HG03520 (cell line): Measurements from ENCODE around the gene TMC8.
"Not testable (repeated sequence)": the region's sequence is repeated elsewhere in the genome, so short reads cannot be mapped to it uniquely, and the experiment has no call there.

Source experiments
- ATAC-seq: cut with Tn5 transposase; IDR thresholded peaks from one replicate; pipeline ENCODE4 v1.9.1; 2021; ENCODE audit warnings: mild to moderate bottlenecking, moderate library complexity; ENCODE audit not compliant: unreplicated experiment

The TMC8 gene

DNA sequence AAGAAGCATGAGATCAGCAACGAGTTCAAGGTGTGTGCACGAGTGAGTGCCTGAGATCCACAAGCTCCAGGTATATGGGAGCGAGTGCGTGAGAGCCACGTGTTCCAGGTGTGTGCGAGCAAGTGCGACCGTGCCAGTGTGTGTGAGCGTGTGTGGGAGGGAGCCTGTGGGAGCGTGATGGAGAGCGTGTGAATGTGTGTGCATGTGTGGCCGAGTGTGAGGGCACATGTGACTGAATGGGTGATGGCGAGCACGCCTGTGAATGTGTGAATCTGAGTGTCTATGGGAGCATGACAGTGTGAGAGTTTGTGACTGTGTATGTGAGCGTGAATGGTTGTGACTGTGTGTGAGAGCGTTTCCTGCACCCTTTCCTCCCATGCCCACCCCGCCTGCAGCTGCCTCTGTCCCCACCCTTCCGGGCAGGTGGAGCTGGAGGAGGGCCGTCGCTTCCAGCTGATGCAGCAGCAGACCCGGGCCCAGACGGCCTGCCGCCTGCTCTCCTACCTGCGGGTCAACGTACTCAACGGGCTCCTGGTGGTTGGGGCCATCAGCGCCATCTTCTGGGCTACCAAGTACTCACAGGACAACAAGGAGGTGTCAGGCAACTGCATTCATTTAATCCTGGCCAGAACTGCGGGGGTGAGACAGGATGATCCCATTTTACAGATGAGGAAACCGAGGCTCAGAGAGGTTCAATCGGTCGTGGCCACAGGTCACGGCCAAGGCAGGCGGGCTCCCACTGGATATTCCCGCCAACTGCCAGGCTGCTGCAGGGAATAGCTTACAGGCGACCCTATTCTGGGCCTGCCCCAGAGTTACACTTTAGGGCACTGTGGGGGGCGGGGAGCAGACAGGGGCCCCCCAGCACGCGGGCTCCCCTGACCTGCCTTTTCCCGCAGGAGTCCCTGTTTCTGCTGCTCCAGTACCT lies 3.7 kb downstream of the TMC8 start:
- no peak for ATAC-seq

DNA sequence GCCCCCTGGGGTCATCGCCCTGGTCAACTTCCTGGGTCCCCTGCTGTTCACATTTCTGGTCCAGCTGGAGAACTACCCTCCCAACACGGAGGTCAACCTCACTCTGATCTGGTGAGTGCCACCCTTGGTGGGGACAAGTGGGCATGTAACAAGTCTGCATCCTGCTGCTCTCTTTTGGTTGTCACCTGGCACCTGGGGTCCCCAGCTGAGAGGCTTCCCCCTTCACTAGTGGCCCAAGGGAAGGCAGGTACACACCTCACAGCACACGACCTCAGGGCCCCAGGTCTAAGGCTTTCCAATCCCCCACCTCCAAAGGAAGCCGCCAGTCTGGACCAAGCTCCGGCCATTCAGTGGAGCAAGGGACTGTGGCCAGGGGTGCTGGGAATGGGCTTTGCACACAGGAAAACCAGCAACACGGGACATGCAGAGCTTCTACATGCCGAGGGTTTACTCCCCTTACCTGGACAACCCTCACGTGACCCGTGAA lies 4.4 kb downstream of the TMC8 start:
- no peak for ATAC-seq

DNA sequence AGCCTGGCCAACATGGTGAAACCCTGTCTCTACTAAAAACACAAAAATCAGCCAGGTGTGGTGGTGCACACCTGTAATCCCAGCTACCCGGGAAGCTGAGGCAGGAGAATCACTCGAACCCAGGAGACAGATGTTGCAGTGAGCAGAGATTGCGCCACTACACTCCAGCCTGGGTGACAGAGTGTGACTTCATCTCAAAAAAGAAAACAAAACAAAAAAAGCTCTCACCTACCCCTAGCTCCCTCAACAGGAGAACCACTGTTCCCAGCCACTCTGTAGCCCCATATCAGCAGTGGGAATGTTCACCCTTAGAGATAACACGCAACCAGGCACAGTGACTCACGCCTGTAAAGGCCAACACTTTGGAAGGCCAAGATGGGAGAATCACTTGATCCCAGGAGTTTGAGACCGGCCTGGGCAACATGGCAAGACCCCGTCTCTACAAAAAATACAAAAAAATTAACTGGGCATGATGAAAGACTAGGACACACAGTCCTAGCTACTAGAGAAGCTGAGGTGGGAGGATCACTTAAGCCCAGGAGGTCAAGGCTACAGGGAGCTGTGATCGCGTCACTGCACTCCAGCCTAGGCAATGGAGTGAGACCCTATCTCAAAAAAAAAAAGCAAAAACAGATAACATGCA lies 5.4 kb downstream of the TMC8 start:
- no peak for ATAC-seq

DNA sequence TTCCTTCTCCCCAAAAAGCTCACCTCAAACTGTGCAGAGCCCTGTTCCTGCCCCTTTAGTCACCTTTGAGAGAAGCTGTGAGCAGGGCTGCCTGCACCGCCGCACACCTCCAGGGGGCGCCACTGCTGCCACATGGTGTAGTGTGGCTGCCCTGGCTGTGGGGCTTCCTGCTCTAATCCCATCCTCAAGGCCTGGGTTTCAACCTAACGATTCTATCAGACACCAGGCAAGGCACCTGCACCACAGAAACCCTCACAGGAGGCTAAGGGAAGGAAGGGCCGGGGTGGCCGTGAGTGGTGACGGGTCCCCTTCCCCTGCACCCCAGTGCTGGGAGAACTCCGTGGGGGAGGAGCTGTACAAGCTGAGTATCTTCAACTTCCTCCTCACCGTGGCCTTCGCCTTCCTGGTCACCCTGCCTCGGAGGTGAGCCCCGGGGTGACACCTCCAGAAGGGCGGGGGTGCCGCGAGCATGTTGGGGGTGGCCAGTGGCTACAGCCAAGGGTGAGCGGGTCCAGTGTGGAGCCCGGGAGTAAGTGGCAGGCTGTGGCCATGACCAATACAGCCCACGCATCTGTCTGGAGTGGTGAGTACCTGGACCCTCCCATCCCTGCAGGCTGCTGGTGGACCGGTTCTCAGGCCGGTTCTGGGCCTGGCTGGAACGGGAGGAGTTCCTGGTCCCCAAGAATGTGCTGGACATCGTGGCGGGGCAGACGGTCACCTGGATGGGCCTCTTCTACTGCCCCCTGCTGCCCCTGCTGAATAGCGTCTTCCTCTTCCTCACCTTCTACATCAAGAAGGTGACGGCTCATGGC lies 7.0 kb downstream of the TMC8 start:
- ATAC-seq = no peak

DNA sequence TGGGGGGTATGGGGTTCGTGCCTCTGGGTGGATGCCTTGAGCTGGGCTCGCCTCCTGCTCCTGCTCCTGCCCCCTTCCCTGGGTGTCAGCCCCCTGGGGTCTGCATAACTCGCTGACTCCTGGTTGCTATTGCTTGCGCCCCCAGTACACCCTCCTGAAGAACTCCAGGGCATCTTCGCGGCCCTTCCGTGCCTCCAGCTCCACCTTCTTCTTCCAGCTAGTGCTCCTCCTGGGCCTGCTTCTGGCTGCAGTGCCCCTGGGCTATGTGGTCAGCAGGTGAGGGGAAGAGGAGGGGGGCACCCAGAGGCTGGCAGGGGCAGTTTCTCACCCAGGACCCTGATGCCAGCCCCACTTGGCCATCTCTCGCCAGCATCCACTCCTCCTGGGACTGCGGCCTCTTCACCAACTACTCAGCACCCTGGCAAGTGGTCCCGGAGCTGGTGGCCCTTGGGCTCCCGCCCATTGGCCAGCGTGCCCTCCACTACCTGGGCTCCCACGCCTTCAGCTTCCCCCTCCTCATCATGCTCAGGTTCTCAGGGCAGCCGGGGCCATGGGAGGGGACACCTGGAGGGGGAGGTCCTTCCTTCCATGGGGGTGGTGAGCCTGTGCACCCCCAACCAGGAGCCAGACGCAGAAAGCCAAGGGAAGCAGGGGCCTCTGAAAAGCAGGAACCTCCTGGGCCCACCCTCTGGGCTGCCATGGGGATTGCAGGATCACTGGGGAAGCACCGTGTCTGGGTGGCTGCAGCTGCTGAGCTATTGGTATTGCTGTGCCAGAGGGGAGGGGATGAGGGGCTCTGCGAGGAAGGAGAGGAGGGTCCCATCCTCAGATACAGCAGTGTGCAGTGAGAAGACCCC lies 7.9 kb downstream of the TMC8 start:
- no peak for ATAC-seq

DNA sequence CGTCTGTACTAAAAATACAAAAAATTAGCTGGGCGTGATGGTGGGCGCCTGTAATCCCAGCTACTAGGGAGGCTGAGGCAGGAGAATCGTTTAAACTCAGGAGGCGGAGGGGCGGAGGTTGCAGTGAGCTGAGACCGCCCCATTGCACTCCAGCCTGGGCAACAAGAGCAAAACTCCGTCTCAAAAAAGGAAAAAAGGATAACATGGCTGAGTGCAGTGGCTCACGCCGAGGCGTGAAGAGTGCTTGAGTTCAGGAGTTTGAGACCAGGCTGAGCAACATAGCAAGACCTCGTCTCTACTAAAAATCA lies 9.2 kb downstream of the TMC8 start:
- not testable (repeated sequence) for ATAC-seq

DNA sequence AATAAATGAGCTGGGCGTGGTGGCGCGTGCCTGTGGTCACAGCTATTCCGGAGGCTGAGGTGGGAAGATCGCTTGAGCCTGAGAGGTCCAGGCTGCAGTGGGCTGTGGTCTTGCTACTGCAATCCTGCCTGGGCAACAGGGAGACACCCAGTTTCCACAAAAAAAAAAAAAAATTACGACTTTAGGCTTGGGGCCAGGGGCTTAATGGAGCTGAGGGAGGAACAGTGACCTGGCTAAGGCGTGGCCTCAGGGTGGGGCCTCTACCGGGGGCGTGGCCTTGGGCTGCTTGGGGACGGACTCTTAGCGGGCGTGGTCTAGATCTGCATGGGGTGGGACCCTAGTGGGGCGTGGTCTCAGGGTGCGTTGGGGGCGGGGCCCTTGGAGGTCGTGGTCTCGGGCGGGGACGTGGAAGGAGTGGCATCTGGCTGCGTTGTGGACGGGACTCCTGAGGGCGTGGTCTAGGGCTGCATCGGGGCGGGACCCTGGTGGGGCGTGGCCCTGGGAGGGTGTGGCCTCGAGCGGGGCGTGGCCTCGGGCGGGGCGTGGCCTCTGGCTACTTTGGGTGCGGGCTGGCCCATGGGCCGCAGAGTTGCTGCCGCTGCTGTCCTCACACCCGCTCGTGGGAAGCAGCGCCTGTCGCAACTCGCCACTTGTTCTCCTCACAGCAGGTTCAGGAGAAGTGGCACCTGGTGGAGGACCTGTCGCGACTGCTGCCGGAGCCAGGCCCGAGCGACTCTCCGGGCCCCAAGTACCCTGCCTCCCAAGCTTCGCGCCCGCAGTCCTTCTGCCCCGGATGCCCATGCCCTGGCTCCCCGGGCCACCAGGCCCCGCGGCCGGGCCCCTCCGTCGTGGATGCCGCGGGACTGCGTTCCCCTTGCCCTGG lies 9.8 kb downstream of the TMC8 start:
- peak; percentile 66 for ATAC-seq

DNA sequence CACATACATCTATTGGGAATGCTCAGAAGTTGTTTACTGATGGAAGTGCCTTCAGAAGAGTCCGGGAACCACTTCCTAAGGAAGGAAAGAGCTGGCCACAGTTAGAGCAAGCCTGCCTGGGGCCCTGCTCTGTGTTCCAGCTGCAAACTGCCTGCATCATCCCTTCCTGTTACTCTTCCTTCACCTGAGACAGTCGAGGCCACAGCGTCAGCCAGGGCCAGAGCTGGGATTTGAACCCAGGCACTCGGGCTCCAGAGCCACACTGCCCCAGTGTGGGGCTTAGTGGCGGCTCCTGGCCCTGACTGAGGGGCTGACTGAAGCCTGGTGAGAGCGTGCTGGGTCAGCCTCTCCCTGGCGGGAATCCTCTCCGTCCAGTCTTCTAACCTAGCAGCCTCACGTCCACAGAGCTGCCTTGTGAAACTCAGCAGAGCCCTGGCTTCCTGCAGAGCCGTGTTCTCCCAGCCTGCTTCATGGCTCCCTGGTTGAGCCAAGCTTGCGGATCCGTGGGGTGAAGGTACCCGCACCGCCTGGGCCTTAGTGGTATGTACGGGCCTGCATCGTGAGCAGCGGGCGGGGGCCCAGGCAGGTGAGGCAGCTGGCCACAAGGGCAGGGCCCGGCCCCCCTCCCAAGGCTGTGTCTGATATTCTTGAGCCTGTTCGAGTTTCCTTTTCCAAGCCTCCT lies 11.0 kb downstream of the TMC8 start:
- ATAC-seq = no peak

DNA sequence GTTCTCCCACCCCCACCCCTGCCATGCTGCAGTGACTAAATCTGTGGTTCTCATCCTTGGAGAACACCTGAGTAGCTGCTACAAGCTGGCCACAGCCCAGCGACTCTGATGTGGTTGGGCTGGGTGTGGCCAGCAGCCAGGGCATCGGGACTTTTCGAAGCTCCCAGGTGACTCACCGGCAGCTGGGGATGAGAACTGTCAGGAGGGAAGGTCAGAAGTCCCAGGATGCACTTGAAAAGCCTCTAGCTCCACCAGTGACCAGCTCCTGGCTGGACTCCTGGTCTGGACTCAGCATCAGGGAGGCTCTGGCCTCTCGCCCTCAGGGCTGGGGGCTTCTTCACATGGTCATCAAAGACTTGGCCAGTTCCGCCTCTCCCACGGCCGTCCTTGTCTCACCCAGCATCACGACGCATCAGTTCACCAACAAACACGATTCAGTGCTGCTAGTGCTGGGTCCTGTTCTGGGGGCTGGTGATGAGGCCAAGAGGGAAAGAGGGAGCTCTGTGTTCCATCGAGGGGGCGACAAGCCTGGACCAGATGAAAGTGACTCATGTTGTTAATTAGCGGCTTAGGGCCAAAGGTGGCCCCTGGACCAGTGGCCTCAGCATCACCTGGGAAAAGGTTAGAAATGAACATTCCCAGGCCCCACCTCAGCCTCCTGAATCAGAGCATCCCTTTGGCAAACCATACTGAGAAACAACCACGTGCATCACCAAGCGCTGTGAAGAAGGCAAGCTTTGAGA lies 11.7 kb downstream of the TMC8 start:
- no peak for ATAC-seq

DNA sequence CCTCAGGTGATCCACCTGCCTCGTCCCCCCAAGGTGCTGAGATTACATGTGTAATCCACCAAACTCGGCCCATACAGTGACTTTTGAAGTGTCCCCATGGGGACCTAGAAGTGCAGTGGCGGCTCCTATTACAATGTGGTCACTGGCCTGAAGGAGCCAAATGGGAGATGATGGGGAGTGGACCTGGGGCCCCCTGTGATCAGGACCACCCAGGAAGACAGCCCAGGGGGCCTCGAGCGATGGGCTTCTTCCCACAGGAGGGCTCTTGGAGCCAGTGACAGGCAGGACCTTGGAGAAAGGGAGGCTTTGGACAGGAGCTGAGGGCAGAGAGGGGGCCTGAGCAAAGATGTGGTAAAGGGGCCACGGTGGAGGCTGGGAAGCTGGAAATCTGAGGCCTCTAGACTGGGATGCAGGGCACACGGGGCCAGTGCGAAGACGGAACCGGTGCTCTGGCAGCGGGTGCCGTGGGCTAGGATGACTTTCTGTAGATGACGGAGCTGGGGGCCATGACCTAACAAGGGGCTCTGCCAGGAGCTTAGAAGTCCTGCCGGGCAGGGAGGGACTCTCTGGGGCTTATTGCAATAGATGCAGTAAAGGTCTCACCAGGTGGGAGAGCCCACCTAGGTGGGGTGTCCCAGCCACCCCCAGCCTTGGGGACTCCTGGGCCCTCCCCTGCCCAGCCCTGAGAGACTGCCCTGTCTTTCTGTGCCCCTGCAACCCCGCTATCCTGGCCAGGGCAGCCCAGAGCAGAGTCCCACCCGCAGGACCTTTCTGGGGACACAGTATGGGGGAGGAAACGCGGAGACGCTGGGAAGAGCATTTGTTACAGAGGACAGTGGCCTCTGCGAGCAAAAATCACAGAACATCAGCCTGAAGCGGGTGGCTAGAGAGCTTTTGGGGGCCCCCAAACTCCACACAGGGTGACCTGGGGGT lies 12.9 kb downstream of the TMC8 start:
- no peak for ATAC-seq

DNA sequence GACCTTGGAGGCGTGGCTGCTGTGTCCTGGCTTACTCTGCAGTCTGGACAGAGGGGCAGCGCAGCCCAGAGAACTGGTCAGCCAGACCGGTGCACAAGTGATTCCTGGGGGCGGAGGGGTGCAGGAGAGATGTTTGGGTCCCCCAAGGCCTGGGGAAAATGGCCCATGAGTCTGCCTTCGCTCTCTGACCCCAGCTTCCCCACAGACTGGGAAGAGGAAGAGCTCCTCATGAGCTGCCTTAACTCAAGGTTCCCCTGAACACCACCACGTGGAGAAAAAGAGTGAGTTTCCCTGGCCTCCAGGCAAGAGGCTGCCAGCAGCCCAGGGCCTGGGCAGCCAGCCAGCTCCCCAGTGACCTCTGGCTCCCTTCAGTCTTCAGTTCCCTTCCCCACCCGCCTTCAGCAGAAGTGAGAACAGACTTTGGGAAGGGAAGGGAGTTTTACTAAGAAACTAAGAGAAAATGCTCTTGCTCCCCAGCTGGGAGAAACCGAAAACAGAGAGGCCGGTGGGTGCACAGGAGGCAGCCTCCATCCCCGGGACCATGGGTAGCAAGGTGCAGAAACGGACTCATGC lies 13.7 kb downstream of the TMC8 start:
- no peak for ATAC-seq

DNA sequence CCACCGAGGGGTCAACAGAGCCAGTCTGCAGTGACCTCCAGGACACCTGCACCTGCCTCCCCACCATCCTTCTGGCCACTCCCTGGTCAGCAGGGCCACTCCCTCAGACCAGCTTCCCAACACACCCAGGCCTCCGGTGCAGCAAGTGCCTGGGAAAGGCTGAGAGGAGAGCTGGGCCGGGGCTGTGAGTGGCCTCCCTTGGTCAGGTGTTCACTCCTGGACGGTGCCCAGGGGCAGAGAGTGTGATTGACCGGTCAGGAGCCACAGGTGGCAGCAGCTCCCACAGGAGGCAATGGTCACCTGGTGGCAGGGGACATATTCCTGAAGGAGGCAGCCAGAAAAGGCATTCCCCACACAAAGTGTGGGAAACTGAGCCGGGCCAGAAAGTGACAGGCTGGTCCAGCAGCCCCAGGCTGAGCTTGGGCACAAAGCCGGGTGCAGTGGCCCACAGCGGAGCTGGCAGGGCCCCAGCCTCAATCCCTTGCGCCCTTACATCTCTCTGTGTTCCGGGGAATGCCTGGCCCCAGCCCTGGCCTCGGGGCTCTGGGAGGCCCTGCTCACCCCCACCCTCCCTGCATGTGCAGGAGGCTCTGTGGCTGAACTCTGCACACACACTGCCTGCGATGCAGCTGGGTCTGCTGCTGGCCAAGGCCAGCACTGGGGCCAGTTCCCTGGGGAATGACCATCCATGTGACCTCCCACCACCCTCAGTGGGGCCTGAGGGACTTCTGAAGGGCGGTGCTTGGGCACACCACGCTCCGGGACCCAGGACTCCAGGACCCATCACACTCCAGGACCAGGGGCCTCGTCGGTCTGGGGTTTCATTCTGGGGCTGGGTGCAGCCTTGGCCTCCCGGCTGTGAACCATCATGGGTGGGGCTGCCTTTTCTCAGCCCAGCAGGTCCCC lies 14.4 kb downstream of the TMC8 start:
- ATAC-seq = no peak

DNA sequence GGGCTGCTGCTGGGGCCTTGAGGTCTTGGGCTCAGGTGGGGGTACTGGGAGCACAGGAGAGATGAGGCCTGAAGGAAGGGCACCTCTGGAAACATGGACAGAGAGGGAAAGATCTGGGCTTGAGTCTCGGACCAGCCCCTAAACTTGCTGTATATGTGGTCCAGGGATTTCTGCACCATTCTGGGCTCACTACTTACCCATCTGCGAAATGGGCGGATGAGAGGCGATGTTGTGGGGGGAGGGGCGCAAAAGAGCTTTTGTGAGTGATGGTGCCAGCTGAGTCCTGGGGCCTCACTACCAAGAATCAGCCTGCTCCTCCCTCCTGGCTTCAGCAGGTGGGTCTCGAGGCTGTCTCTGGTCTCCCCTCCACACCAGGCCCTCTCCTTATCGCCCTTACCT lies 15.9 kb downstream of the TMC8 start:
- ATAC-seq = no peak

DNA sequence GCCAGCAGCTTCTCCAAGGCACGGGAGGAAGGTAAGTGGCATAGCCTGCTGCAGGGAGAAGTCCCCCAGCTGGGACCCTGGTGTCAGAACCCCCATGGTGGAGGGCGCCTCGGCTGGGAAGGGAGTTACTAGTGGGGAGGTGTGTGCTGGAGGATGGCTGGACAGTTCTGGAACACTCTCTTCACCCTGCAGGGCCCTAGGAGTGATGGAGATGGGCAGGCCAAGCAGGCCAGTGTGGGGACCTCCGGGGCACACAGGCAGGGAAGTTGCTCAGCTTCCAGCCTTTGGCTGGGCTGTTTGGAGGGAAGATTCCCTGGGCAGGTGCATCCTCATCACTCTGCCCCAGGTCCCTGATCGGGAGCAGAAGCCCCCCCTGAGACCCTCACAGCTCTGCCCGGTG lies 16.3 kb downstream of the TMC8 start:
- ATAC-seq = no peak

DNA sequence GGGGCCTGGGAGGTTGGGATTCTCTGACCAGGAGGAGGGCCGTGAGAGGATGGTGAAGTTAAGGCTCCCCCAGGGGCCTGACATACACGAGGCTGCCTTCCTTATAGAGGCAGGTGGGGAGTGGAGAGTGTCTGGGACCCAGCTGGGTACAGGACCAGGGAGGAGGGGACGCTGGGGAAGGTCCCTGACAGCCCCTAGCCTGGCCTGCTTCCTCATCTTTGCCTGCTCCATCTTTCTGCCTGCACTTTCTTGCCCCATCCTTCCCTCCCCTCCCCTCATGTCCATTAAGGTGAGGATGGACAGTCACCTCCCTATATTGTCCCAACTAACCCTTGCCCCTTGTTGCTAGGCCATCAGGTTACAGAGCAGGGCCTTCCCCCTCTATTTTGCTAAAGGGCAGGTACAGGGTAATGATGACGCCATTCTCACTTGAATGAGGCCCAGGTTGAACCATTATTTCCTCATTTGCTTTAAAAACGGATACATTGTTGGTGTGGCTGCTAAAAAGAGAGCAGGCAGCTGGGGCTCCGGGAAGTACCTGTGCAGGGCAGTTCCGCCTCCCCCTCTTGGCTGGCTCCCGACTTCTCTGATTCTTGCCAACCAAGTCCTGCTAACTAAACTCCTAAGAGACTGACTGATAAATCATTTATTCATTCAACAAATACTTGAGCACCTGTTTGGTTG lies 16.9 kb downstream of the TMC8 start:
- no peak for ATAC-seq
